ENCODE results near the gene DPM2.
A peak's percentile ranks its signal among the peaks of the same experiment; 100 is the strongest.

Gene DPM2

GRCh38 chr9:127943731-127944144, 6.1 kb upstream of the DPM2 start:
- TF ChIP-seq CTCF (IDR thresholded peaks at IDR 0.05; ENCODE audit: low read depth, low read length, missing control alignments), result peak; percentile 92
- DNase-seq (ENCODE audit: extremely low read depth, low read depth), result no peak
- H3K4me3 ChIP-seq (replicated peaks; ENCODE audit: low read depth, low read length), result no peak overlapping the region

DNA sequence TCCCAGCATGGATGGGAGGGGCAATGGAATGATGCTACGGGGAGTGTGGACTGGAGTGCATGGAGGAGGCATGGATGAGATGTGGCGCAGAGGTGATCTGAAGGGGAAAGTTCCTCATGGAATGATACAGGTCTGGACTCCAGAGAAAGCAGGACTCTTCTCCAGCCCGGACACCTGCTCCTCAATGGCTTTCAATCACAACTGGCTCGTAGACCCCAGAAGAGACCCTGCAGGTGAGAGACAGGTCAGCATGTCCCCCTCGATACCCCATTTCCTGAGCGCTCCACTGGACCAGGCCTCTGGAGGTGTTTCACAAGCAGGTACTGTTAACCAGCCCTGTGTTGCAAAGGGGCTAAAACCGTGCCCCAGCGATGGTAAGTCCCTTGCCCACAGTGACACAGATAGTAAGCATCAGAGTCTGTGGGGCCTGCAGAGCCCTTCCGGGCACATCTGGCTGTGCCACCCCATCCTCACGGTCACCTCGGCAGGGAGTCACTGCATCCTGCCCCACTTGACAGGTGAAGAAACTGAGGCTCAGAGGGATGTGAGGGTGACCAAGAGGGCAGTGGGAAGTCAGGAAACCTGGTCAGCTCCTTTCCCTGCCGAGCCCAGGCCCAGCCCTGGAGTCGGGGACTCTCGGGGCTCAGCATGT, 5.5 kb upstream of the DPM2 start:
- no peak overlapping the region for H3K4me3 ChIP-seq (replicated peaks; ENCODE audit: low read depth, low read length)
- no peak for TF ChIP-seq CTCF (IDR thresholded peaks at IDR 0.05; ENCODE audit: low read depth, low read length, missing control alignments)
- DNase-seq (ENCODE audit: extremely low read depth, low read depth), result no peak

DNA sequence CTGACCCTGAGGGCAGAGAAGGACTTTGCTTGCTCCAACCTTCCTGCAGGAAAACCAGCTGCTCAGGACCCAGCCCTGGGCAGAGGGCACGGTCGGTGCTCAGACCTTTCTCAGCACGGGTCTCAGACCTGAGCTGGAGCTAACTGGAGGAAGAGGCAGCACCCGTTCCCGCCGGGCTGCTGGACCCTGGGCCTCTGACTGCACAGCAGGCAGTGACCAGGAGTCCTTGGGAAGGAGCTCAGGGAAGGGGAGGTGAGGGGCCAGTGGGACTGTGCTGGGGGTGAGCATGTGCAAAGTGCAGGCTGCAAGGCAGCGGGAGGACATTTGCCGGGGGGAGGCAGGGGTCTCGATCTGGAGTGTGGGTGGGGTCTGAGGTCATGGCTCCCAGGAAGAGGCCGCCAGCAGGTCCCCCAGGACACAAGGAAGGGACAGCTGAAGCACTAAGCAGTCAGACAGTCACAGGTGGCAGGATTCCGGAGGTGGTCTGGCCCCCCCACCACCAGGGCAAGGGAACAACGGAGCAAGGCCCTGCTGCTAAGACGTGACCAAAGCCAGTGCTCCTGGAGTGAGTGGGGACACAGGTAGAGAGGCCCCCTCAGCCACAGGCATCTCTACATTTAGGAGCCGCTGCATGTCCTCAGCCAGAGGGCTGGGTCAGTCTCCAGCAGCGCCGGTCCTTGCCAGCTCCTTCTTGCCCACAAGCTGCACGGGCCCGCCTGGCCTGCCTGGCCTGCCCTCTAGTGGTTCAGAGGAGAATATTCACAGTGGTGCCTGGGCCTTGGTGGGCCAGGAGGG, 4.8 kb upstream of the DPM2 start:
- TF ChIP-seq CTCF (IDR thresholded peaks at IDR 0.05; ENCODE audit: low read depth, low read length, missing control alignments), result peak; percentile 89

DNA sequence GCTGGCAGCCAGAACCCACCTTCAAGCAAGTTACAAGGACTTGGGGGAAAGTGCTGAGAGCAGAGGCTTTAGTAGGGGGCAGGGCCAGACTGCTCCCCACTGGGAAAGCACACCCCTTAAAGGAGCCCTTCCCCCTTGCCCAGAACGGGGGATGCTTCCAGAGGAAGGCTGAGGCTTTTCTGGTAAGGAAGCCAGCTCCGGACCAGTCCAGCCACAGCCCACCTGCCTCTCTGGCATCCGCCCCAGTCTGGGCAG, 4.2 kb upstream of the DPM2 start:
- no peak for DNase-seq (ENCODE audit: extremely low read depth, low read depth)
- TF ChIP-seq CTCF (IDR thresholded peaks at IDR 0.05; ENCODE audit: low read depth, low read length, missing control alignments), result no peak
- H3K4me3 ChIP-seq (replicated peaks; ENCODE audit: low read depth, low read length), result no peak overlapping the region

More for the DNA sequence above, 4.8 kb upstream of the DPM2 start:
- H3K4me3 ChIP-seq (replicated peaks; ENCODE audit: low read depth, low read length), result no peak overlapping the region
- no peak for DNase-seq (ENCODE audit: extremely low read depth, low read depth)

DNA sequence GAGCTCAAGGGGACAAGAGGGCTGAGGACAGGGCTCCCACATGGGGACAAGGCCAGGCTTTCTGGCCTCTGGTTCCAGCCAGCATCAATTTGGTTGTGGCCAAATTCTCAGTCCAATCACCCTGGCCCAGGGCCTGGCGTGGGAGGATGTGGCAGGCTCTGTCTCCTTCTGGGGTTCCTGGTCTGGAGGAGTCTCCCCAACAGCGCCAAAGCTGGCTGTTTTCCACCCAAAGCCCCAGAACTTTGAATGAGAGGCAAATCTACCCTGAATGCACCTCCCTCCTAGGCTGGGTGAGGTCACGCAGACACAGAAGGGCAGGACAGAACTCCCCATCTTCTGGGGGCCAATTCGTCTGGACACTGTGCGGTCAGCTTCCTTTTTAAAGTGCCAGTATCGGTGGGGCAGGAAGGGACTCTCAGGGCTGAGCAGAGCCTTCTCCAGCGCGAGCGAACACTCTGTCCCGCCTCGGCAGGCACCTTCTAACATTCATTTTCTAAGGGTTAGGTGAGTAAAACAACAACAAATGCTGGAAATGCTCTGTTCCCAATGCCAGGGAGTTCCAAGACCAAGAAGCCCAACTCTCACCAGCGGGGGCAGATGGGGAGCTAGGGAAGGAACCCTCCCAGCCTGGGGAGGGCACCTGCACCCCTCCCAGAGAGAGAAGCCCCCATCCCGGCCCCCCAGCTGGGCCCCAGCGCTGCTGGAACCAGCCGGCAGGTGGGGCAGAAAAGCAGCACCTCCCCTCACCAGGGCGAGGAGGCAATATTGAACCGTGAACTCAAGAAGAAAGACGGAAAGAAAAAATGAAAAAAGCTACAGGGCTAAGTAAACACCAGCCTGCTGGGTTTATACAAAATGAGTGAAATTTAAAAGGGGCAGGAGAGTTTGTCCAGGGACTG, 3.7 kb upstream of the DPM2 start:
- DNase-seq (ENCODE audit: extremely low read depth, low read depth), result no peak
- TF ChIP-seq CTCF (IDR thresholded peaks at IDR 0.05; ENCODE audit: low read depth, low read length, missing control alignments), result no peak
- no peak overlapping the region for H3K4me3 ChIP-seq (replicated peaks; ENCODE audit: low read depth, low read length)

DNA sequence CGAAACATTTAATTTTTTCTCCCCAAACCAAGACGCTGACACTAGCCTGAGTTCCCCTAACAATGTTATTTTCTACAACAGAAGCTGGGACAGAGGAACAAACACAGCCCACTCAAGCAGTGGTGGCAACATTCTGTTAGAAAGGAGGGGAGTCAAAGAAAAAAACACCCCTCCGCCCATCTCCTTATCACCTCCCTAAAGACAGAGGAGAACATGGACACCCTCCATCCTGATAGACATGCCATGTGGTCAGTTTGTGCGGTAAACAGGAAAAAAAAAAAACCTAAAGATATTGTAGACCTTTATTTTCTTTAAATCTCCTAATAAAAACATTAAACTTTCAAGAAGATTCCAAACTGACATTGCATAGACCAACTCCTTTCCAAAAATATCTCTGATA, 2.9 kb upstream of the DPM2 start:
- no peak for DNase-seq (ENCODE audit: extremely low read depth, low read depth)
- H3K4me3 ChIP-seq (replicated peaks; ENCODE audit: low read depth, low read length), result no peak overlapping the region
- TF ChIP-seq CTCF (IDR thresholded peaks at IDR 0.05; ENCODE audit: low read depth, low read length, missing control alignments), result no peak

All from HFF-Myc (cell line).